HG03521 (cell line): Measurements from ENCODE around the gene PLEKHG2.
"Not testable (repeated sequence)": the region's sequence is repeated elsewhere in the genome, so short reads cannot be mapped to it uniquely, and the experiment has no call there.

Experiments
- ATAC-seq: cut with Tn5 transposase; IDR thresholded peaks from one replicate; pipeline ENCODE4 v1.9.1; 2021; ENCODE audit warnings: mild to moderate bottlenecking, moderate library complexity; ENCODE audit not compliant: unreplicated experiment

The PLEKHG2 gene

DNA sequence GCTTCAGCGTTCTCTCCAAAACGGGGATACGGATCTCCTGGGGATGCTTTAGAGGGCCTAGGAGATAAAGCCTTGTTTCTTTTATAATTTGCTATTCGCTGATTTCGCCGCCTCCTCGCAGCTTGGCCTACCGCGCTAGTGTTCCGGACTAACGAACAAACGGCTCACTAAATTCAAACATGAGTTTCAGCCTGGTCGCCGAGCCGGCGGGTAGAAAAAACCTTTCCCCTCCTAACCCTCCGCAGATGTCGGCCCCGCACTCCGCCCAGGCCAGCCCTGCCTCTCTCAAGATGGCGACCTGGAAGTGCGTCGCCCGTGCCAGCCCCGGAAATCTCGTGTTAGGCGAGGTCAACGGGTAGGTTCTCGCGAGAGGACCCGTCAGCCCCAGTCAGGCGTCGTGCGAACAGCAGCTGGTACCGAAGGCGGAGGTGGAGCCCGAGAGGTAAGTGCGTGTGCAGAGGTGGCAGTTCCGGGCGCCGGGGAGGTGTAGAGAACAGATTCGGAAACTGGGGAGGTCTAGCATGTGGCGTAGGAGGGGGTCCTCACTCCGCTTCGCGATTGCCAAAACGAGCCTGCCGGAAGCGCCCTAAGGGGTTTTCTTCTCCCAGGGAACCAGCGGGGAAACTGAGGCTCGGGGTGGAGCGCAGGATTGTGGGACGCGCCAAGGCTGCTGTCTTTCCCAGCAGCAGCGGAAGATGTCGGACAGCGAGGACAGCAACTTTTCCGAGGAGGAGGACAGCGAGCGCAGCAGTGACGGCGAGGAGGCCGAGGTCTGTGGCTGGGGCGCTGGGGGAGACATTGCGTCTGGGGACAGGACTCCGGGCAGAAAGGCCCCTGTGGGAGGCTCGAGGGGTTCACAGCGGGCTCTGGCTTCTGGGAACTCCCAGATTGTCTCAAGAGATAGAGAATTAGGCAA is 33.0 kb downstream of the PLEKHG2 start, which contains the start of gene SUPT5H:
TSS of gene SUPT5H (plus strand) at position 387 of the 916 bp plus-strand sequence. CDS start at position 696, 309 bp downstream.
- ATAC-seq: peak; percentile 79

DNA sequence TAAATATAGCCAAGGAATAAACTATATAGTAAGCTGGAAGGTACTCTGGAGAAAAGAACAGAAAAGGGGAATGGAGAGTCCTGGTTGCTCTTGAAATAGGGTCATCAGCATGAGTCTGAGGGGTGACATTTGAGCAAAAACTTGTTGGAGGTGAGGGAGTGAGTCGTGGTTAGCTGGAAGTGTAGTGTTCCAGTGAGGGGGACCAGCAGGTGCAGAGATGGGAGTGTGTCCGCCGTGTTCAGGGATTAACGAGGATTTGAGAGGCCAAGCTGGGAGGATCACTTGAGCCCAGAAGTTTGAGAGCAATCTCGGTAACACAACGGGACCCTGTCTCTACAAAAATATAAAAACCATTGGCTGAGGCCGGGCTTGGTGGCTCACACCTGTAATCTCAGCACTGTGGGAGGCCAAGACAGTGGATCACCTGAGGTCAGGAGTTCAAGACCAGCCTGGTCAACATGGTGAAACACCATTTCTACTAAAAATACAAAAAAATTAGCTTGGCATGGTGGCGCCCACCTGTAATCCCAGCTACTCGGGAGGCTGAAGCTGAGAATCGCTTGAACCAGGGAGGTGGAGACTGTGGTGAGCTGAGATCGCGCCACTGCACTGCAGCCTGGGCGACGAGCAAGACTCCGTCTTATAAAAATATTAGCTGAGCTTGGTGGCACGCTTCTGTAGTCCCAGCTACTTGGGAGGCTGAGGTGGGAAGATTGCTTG is 34.1 kb downstream of the PLEKHG2 start:
- ATAC-seq: no peak

DNA sequence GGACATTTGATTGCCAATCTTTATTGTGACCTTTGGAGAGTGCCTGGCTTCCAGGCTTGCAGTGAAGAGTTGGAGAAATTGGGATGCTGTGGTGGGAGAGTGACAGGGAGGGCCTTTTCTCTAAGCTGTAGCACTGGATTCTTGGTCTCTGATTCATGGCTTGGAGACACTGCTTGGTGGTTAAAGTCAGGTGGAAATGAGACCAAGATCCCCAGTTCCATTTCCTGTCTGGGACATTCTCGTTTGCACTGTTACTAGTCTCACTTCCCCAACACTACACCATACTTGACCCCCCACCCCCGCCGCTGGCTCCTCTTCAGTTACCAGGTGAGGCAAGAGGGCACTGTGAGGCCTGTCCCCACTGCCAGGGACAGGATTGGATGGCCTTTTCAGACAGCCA is 35.8 kb downstream of the PLEKHG2 start:
- no peak for ATAC-seq

DNA sequence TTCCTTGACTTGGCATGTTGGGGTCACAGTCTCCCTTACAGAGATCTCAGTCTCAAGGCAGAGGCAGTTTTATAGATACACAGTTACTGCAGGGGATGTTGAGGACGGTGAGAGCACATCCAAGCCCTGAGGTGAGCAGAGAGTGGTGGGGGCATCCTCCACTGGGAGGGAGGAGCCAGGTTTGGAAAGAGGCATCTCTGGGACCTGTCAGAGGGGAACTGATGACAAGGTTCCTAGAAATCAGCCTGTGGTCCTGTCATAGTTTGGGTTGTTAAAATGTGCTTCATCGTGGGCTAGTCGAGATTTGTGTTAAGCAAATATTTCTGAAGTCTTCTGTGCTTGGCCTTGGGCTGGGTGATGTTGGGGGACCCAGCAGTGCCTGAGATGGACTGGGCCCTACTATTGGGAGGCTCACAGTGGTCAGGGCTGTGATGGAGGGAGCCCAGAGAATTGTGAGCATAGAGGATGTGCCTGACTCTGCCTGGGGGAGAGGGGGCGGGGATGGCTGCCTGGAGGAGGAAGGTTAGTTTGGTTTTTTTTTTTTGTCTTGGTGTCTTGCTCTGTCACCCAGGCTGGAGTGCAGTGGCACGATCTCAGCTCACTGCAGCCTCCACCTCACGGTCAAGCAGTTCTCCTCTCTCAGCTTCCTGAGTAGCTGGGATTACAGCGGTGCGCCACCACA is 36.8 kb downstream of the PLEKHG2 start:
- no peak for ATAC-seq

DNA sequence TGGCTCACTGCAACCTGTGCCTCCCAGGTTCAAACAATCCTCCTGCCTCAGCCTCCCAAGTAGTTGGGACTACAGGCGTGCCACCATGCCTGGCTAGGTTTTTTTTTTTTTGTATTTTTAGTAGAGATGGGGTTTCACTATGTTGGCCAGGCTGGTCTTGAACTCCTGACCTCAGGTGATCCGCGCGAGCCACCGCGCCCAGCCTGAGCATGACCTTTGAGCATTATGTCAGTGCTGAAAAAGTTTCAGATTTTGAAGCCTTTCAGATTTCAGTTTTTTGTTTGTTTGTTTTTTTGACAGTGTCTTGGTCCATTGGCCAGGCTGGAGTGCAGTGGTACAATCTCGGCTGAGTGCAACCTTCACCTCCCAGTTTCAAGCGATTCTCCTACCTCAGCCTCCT is 38.8 kb downstream of the PLEKHG2 start:
- not testable (repeated sequence) for ATAC-seq

DNA sequence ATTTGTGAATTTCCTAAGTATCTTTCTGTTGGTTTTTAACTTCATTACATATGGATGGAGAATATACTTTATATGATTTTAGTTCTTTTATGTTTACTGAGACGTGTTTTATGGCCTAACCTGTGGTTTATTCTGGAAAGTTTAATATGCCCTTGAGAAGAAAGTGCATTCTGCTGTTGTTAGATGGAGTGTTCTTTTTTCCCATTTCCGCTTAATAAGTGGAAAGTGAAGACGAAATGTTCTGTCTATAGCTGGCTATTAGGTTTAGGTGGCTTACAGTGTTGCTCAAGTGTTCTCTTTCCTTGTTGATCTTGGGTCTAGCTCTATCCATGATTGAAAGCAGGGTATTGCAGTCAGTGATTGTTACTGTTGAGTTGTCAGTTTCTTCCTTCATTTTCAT is 50.9 kb downstream of the PLEKHG2 start:
- ATAC-seq: no peak

DNA sequence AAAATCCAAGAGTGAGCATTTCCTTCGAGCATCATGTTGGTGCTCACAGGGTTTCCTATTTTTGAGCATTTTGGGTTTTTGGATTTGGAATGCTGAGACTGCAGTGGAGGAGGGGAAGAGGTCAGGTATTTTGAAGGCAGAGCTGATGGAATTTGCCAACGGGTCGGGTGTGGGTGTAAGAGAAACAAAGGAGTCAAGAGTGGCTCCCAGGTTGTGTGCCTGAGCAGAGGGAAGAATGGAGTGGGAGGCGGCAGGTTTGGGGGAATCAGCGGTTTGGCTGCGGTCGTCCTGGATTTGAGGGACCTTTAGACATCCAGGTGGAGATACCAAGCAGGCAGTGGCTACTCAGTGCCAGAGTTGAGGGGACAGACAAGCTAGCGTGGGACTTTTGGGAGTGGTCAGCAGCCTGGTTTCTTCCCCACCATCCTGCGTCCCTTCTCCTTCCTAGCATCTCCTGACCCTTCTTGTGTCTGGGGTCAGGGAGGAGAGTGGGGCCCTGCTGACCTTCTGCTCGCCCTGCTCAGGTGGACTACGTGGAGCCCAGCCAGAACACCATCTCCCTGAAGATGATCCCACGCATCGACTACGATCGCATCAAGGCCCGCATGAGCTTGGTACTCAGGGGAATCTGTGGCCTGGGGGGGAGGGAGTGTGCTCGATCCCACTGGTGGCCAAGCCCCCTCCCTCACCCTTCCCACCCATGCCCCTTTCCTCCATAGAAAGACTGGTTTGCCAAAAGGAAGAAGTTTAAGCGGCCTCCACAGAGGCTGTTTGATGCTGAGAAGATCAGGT is 53.7 kb downstream of the PLEKHG2 start:
- ATAC-seq: no peak

DNA sequence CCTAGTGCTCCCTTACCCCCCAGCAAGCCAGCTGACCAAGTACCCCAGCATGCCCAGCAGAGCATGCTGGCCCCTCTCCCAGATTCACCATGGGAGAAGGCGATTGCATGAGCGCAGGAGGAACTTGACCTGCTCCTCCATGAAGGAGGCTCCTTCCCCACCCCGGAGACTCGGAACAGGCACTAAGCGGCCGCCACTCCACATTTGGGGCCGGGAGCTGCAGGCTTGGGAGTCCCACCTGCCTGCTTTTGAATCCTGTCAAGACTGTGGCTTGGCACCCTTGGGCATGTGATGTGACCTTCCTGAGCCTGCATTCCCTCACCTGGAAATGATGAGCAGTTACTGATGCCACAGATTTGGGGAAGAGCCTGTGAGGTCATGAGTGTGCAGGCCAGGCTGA is 55.5 kb downstream of the PLEKHG2 start:
- ATAC-seq: no peak

DNA sequence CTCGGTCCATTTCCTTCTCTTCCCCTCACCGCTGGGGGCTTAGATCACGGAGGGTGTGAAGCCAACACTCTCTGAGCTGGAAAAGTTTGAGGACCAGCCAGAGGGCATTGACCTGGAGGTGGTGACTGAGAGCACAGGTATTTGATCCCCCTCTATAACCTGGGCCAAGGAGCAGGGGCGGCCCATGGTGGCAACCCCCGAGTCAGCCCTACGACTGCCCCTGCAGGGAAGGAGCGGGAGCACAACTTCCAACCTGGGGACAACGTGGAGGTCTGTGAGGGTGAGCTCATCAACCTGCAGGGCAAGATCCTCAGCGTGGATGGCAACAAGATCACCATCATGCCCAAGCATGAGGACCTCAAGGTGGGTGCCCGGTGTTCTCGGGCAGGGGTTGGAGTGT is 56.6 kb downstream of the PLEKHG2 start:
- no peak for ATAC-seq

DNA sequence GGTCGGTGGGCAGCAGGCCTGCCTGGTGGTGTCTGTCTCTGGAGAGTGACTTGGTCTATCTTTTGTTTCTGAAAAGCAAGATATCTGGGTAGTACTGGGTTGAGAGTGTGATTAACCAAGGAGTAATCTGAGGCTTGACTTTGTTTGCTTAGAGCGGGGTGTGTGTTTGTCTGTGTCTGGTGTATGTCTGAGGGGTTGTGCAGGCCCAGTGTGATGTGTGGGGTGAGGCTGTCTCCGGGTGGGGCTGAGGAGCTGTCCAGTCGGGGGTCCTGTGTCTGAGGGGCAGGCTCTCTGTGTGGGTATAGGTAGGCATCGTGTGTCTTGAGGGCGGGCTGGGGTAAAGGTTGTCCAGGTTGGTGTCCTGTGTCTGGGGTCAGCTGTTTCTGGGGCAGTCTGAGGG is 57.1 kb downstream of the PLEKHG2 start:
- ATAC-seq: no peak

DNA sequence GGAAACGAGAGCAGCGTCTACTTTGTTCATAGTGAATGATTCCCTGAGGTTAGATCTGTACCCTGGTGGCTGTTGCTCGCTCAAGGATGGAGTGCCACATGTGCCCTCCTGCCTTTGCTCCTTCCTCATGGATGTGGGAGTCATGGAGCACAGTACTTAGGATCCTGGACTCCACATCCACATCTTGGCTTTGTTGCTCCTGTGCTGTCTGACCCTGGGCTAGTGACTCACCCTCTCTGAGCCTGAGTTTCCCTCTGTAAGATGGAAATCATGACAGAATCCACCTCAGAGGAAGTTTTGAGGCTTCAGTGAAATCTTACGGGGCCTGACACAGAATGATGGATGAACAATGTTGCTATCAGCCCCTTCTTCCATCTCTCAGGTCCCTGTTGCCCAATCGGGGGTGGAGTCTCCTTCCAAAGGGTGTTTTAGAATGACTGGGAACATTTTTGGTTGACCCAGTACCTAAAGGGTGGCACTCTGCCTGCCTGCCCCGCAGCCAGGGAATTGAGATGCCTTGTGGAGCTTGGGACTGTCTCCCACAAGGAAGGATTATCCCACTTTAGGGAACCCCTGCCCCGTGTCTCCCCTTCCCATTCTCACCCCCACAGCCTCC is 58.4 kb downstream of the PLEKHG2 start:
- ATAC-seq: no peak

DNA sequence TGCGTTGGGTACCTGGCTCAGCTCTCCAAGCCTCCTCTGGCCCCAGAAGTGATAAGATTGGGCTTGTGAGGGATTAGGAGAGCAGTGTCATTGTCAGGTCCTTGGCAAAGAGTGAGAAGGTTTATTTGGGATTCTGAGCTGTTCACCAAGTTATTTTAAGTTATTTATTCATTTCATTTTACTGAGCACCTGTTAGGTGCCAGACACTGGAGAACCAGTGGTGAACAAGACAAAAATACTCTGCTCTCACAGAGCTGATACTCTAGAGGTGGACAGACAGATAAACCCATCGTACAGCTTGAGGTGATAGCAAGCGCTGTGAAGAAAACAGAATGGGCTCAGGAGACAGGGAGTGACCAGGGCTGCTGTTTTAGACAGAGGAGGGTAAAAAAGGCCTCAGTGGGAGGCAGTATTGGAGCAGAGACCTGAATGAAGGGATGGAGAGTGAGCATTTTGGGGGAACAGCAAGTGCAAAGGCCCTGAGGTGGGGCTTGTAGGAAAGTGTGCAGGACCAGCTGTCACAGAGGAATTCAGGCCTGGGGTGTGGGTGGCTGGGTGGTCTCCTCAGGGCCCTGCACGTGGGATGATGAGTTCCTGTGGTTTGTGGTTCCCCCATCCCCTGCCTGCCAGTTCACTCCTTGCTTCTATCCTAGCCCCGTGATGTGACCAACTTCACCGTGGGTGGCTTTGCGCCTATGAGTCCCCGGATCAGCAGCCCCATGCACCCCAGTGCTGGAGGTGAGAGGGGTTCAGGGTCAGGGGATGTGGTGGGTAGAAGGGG is 59.5 kb downstream of the PLEKHG2 start:
- ATAC-seq: no peak

DNA sequence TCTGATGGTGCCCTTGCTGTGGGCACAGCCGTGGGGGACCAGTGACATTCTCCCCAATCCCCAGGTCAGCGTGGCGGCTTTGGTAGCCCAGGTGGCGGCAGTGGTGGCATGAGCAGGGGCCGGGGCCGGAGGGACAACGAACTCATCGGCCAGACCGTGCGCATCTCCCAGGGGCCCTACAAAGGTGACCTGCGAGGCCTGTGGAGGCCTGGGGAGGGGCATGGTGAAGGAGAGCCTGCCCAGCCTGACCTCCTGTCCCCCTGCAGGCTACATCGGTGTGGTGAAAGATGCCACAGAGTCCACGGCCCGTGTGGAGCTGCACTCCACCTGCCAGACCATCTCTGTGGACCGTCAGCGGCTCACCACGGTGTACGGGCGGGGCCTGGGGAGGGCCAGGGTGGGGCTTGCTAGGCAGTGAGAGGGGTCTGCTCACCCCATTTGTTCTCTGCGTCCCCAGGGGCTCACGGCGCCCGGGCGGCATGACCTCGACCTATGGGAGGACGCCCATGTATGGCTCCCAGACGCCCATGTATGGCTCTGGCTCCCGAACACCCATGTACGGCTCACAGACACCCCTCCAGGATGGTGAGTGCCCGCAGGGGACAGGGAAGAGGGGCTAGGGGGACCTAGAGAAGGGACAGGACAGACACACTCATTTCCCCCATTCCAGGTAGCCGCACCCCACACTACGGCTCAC is 60.4 kb downstream of the PLEKHG2 start:
- ATAC-seq: no peak

DNA sequence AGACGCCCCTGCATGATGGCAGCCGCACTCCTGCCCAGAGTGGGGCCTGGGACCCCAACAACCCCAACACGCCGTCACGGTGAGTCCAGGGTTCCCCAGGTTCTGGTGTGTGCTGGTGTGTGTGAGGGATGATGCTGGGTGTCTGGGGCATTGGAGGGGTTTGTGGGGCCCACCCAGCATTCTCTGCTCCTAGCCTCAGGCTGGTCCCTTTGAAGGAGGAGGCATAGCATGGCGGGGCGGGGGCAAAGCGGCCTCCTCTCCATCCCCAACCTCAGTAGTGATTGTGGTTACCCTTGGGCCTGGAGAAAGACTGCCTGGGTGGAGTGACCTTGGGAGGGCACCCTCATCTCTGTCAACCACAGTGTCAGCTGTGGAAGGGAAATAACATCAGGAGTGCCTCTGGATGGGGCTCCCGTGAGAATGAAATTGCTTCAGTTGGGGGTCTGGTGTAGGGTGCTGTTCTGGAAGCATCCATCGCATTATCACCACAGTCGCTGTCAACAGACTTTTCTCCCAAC is 61.0 kb downstream of the PLEKHG2 start:
- ATAC-seq: no peak

DNA sequence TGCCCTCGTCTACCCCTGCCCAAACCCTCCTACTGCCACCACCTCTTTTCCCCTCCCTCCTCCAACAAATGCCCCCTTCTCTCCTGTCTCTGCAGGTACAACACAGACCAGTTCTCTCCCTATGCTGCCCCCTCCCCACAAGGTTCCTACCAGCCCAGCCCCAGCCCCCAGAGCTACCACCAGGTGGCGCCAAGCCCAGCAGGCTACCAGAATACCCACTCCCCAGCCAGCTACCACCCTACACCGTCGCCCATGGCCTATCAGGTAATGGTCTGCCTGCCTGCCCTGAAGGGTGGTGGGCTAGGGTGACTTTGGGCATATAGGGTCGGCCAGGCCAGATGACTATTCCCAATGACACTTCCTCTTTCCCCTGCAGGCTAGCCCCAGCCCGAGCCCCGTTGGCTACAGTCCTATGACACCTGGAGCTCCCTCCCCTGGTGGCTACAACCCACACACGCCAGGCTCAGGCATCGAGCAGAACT is 61.7 kb downstream of the PLEKHG2 start:
- no peak for ATAC-seq

DNA sequence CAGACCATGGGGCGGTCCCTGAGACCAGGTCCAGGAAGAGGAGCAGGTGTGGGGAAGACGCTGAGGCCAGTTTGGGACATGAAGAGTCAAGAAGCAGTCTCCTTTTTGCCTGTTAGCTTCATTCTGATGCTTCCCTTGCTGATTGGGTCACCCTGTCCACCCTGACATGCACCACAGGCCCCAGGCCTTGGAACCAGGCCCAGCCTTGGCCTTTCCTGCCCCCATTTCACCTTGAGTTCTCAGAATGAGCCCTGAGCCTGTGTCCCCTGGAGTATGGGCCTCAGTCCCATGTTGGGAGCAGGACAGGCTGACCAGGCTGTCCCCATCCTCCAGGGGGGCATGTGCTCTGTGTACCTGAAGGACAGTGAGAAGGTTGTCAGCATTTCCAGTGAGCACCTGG is 63.3 kb downstream of the PLEKHG2 start:
- ATAC-seq: no peak
